Lung (tissue), 12 donors: ENCODE results near the gene KIF1A. TPM values are rescaled to one million over a fixed set of nuclear protein-coding genes. Genes with fewer than 3 reads are reported as not detected.

Experiments used
- ATAC-seq: fragments of 200-7000 bp; cut with Tn5 transposase; one replicate; pipeline ENCODE4 v1.9.1; 2020; ENCODE audit warnings: moderate number of reproducible peaks; ENCODE audit not compliant: insufficient read depth, low FRiP score
- DNase-seq, 3 donors: peaks; one replicate each; pipeline ENCODE4 v3.0.0-alpha.2; 2013 to 2017
- H3K27ac ChIP-seq, 2 donors: one replicate each; pipeline ENCODE4 v1.5.1; 2013; ENCODE audit warnings: mild to moderate bottlenecking in 2 of 2, moderate library complexity in 2 of 2, control low read depth in 1 of 2, inconsistent platforms in 1 of 2, low read depth in 1 of 2, low read length in 1 of 2
- H3K27me3 ChIP-seq, 3 donors: one replicate each; pipeline ENCODE4 v1.5.1; 2013; ENCODE audit warnings: low read length in 2 of 3; ENCODE audit not compliant: control insufficient read depth in 3 of 3, insufficient read depth in 3 of 3
- H3K36me3 ChIP-seq, 4 donors: one replicate each; pipeline ENCODE4 v1.5.1; 2013; ENCODE audit warnings: low read length in 4 of 4, mild to moderate bottlenecking in 1 of 4, moderate library complexity in 1 of 4; ENCODE audit not compliant: control insufficient read depth in 4 of 4, insufficient read depth in 4 of 4
- H3K4me1 ChIP-seq, 5 donors: one replicate each; pipeline ENCODE4 v1.5.1; 2013; ENCODE audit warnings: low read length in 5 of 5, mild to moderate bottlenecking in 2 of 5, moderate library complexity in 1 of 5; ENCODE audit not compliant: control insufficient read depth in 5 of 5, insufficient read depth in 5 of 5
- H3K4me3 ChIP-seq: one replicate; pipeline ENCODE4 v1.5.1; 2013; ENCODE audit warnings: mild to moderate bottlenecking, control low read depth, moderate library complexity
- H3K9ac ChIP-seq, 2 donors: one replicate each; pipeline ENCODE4 v1.5.1; 2013; ENCODE audit warnings: low read length in 2 of 2, control low read depth in 1 of 2; ENCODE audit not compliant: insufficient read depth in 1 of 2
- H3K9me3 ChIP-seq, 4 donors: one replicate each; pipeline ENCODE4 v1.5.1; 2013; ENCODE audit warnings: low read length in 3 of 4, mild to moderate bottlenecking in 1 of 4, moderate library complexity in 1 of 4; ENCODE audit not compliant: control insufficient read depth in 4 of 4, insufficient read depth in 3 of 4
- WGBS, 2 donors: extraction: QIAGEN DNeasy Blood & Tissue Kit; methylation state at CpG; one replicate each; pipeline ENCODE4 v1.1.7; 2013; 5-methylcytosine and 5-hydroxymethylcytosine counted together
- polyA plus RNA-seq, 2 donors: library from polyadenylated mRNA; stranded (reverse); fragments of 200-250 nt; gene quantifications; one replicate each; pipeline ENCODE4 v1.2.1, GENCODE V29; 2013
- total RNA-seq, 2 donors: library from RNA; depleted of rRNA in 1 of 2; stranded (reverse); fragments of >200 nt in 1 of 2; gene quantifications; one replicate each; pipeline ENCODE4 v1.2.1, GENCODE V29; 2014 to 2021
- TF ChIP-seq, protein P1 (sequence below): IDR thresholded peaks from 2 replicates; pipeline ENCODE4 v1.5.1; 2012; ENCODE audit warnings: mild to moderate bottlenecking; ENCODE audit errors: control extremely low read depth, extremely low read depth
- donor health status: control.
- donor health status: control.
- donor health status: Bipolar disorder and iron deficiency.
- donor health status: healthy.
- donor health status: DM: yes; HTN: yes; CAD: no.

KIF1A gene
- total and polyA plus RNA-seq, 4 donors, result 0.14 to 2.3 (median 0.46) TPM

DNA sequence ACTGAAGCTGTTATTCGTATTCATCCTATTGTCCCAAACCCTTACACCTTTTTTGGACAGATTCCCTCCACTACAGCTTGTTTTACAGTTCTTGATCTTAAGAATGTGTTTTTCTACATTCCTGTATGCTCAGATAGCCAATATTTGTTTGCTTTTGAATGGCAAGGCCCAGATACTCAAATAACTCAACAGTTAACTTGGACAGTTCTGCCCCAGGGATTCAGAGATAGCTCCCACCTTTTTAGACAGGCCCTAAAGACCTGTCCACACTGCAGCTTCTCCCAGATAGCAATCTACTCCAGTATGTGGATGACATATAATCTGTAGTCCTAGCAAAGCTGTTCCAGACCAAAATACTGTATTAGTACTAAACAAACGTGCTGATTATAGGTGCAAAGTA is 41.5 kb upstream of the KIF1A start:
- Histone ChIP-seq H3K36me3 (no peaks in the 10 kb centered on the region), H3K4me1 (no peaks in the 10 kb centered on the region), H3K4me3 (no peak overlapping the region), H3K27me3 (no peaks in the 10 kb centered on the region), H3K27ac (no peak overlapping the region), H3K9ac (no peak overlapping the region), H3K9me3 (no peaks in the 10 kb centered on the region)
- WGBS, 2 donors, result 66 to 82% methylated on average over 2 of the region's 2 CpGs
- TF ChIP-seq, protein P1, sequence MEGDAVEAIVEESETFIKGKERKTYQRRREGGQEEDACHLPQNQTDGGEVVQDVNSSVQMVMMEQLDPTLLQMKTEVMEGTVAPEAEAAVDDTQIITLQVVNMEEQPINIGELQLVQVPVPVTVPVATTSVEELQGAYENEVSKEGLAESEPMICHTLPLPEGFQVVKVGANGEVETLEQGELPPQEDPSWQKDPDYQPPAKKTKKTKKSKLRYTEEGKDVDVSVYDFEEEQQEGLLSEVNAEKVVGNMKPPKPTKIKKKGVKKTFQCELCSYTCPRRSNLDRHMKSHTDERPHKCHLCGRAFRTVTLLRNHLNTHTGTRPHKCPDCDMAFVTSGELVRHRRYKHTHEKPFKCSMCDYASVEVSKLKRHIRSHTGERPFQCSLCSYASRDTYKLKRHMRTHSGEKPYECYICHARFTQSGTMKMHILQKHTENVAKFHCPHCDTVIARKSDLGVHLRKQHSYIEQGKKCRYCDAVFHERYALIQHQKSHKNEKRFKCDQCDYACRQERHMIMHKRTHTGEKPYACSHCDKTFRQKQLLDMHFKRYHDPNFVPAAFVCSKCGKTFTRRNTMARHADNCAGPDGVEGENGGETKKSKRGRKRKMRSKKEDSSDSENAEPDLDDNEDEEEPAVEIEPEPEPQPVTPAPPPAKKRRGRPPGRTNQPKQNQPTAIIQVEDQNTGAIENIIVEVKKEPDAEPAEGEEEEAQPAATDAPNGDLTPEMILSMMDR, result no peak
- DNase-seq, result no peak
- ATAC-seq, result no peak

DNA sequence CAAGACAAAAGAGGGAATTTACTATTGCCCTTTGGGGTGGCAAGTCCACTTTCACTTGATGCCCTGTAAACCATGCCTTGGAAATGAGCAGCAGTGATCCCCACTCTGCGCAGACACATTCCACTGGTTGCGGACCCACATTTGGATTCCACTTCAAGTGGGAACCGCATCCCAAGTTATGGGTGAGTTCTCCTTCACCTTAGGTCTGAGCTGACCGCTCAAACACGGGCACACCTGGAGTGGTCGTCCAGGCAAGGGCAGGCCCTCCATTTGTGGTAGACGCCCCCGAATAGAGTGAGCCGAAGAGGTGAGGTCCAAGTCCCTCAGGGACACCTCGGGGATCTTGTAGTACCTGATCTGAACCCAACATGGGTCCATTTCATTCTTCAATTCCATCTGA is 38.9 kb upstream of the KIF1A start:
- Histone ChIP-seq H3K27me3 (no peaks in the 10 kb centered on the region), H3K9ac (no peak overlapping the region), H3K27ac (no peak overlapping the region), H3K36me3 (no peaks in the 10 kb centered on the region), H3K4me3 (no peak overlapping the region), H3K4me1 (no peaks in the 10 kb centered on the region), H3K9me3 (peaks cover 0 to 6% (median 0%) of the 10 kb centered on the region in 4 donors)
- TF ChIP-seq, protein P1, result no peak
- WGBS, 2 donors, result 94 to 97% methylated on average over 10 of the region's 10 CpGs
- DNase-seq (no peak), ATAC-seq (no peak)

DNA sequence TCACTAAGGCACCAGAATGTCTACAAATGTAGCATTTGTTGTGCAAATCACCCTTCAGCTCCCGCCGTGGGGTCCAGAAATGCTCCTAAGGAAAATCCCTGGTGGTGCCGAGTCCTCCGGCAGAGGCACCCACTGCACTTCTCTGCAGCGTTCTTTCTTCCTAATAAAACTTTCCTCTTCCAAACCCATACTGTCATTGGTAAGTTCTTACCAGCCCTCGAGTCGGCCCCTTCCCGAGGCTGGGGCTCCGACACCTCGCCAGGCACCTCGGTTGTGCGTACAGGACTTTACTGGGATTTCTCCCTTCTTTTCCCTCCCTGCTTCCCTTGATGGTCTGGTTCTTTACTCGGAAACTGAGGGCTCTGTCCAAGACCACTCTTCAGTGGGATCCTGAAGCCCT is 38.3 kb upstream of the KIF1A start:
- Histone ChIP-seq H3K9me3 (peaks cover 0 to 6% (median 0%) of the 10 kb centered on the region in 4 donors), H3K4me3 (no peak overlapping the region), H3K27me3 (no peaks in the 10 kb centered on the region), H3K27ac (no peak overlapping the region), H3K4me1 (no peaks in the 10 kb centered on the region), H3K9ac (no peak overlapping the region), H3K36me3 (no peaks in the 10 kb centered on the region)
- no peak for DNase-seq
- no peak for ATAC-seq
- TF ChIP-seq, protein P1, result no peak
- WGBS, 2 donors, result 92 to 96% methylated on average over 13 of the region's 13 CpGs
